ENCODE data around the gene BCKDHA. TPM values are rescaled to one million over a fixed set of nuclear protein-coding genes. Genes with fewer than 3 reads are reported as not detected.

BCKDHA gene
- total RNA-seq, 3 donors from 2014 or later = 40.3 to 54.6 (median 53.1) TPM

- Histone ChIP-seq H3K9me3 (no peaks in the 10 kb centered on the region), H3K4me3 (peak overlapping the region; percentile 74 to 85 (median 75)), H3K27ac (peak overlapping the region; percentile 97 to 99), H3K36me3 (no peaks in the 10 kb centered on the region), H3K4me1 (no peaks in the 10 kb centered on the region), H3K27me3 (no peaks in the 10 kb centered on the region)
- TF ChIP-seq POLR2A (IDR thresholded peaks at IDR 0.05) = no peak
- no peak for TF ChIP-seq POLR2AphosphoS5 (IDR thresholded peaks at IDR 0.05)
- TF ChIP-seq CTCF (IDR thresholded peaks at IDR 0.05) = no peak
- DNase-seq (ENCODE audit: low spot score in 2 of 2) = no peak
- intact Hi-C loops (cut with DNase I; ENCODE audit: low total_unique reads) = loop anchor here (1.0 kb wide), 1 partner anchor 17 kb away; no protein-coding TSS in a partner anchor
Observed at GRCh38 chr19:41363371-41363752, 34.3 kb upstream of the BCKDHA start.

GRCh38 chr19:41363753-41364523 lies 33.7 kb upstream of the BCKDHA start, which contains the start of gene B9D2:
Gene B9D2 (minus strand): TSS chr19:41364149. CDS start chr19:41363519, 630 bp downstream.
- intact Hi-C loops (cut with DNase I; ENCODE audit: low total_unique reads) = loop anchor here (1.0 kb wide), 1 partner anchor 16 kb away; no protein-coding TSS in a partner anchor
- no peaks in the 10 kb centered on the region for H3K36me3 ChIP-seq
- H3K4me1 ChIP-seq = no peaks in the 10 kb centered on the region
- peak; percentile 97 to 98 for DNase-seq (ENCODE audit: low spot score in 2 of 2)
- H3K4me3 ChIP-seq = peak within 1 kb of the TSS; percentile 74 to 85 (median 75)
- no peaks in the 10 kb centered on the region for H3K9me3 ChIP-seq
- H3K27me3 ChIP-seq = no peaks in the 10 kb centered on the region
- TF ChIP-seq POLR2A (IDR thresholded peaks at IDR 0.05) (peak; percentile 45), POLR2AphosphoS5 (IDR thresholded peaks at IDR 0.05) (peak; percentile 73 to 86 (median 81)), CTCF (IDR thresholded peaks at IDR 0.05) (peak in 1 of 3 donors; percentile 9)
- peak within 1 kb of the TSS; percentile 97 to 99 for H3K27ac ChIP-seq

GRCh38 chr19:41364524-41365391 lies 32.9 kb upstream of the BCKDHA start:
- Histone ChIP-seq H3K9me3 (no peaks in the 10 kb centered on the region), H3K4me1 (no peaks in the 10 kb centered on the region), H3K27ac (peak overlapping the region; percentile 97 to 99), H3K36me3 (no peaks in the 10 kb centered on the region), H3K4me3 (peak overlapping the region; percentile 74 to 85 (median 75)), H3K27me3 (no peaks in the 10 kb centered on the region)
- intact Hi-C loops (cut with DNase I; ENCODE audit: low total_unique reads) = no loop called here
- TF ChIP-seq CTCF (IDR thresholded peaks at IDR 0.05) (no peak), POLR2A (IDR thresholded peaks at IDR 0.05) (no peak), POLR2AphosphoS5 (IDR thresholded peaks at IDR 0.05) (no peak)
- DNase-seq (ENCODE audit: low spot score in 2 of 2) = no peak

- Histone ChIP-seq H3K27ac (no peak overlapping the region), H3K9me3 (no peaks in the 10 kb centered on the region), H3K27me3 (no peaks in the 10 kb centered on the region), H3K36me3 (no peaks in the 10 kb centered on the region), H3K4me1 (no peaks in the 10 kb centered on the region), H3K4me3 (no peak overlapping the region)
- TF ChIP-seq POLR2AphosphoS5 (IDR thresholded peaks at IDR 0.05) = no peak
- intact Hi-C loops (cut with DNase I; ENCODE audit: low total_unique reads) = no loop called here
- no peak for DNase-seq (ENCODE audit: low spot score in 2 of 2)
Observed at GRCh38 chr19:41366089-41366488, 31.5 kb upstream of the BCKDHA start.

GRCh38 chr19:41367848-41368301 lies 29.7 kb upstream of the BCKDHA start:
- Histone ChIP-seq H3K4me1 (no peaks in the 10 kb centered on the region), H3K36me3 (no peaks in the 10 kb centered on the region), H3K4me3 (no peak overlapping the region), H3K9me3 (no peaks in the 10 kb centered on the region), H3K27ac (no peak overlapping the region), H3K27me3 (no peaks in the 10 kb centered on the region)
- no peak for DNase-seq (ENCODE audit: low spot score in 2 of 2)
- intact Hi-C loops (cut with DNase I; ENCODE audit: low total_unique reads) = no loop called here
- no peak for TF ChIP-seq POLR2AphosphoS5 (IDR thresholded peaks at IDR 0.05)
- no peak for TF ChIP-seq POLR2A (IDR thresholded peaks at IDR 0.05)
- TF ChIP-seq CTCF (IDR thresholded peaks at IDR 0.05) = no peak
